Lower lobe of right lung (tissue), 2 donors: ENCODE measurements around the gene INSIG1. TPM values are rescaled to one million over a fixed set of nuclear protein-coding genes. Genes with fewer than 3 reads are reported as not detected.
A peak's percentile ranks its signal among the peaks of the same experiment; 100 is the strongest.

ENCODE experiments used
- ATAC-seq, 2 donors: fragments of 200-7000 bp; cut with Tn5 transposase; one replicate each; pipeline ENCODE4 v1.9.1; 2020 to 2022; ENCODE audit warnings: mild to moderate bottlenecking in 2 of 2, moderate library complexity in 2 of 2
- DNase-seq: peaks from one replicate; pipeline ENCODE4 v3.0.0-alpha.2; 2020
- H3K27ac ChIP-seq: fragments of 200-600 bp; one replicate; pipeline ENCODE4 v1.8.0; 2022
- H3K27me3 ChIP-seq: fragments of 200-600 bp; one replicate; pipeline ENCODE4 v1.8.0; 2022; ENCODE audit warnings: low read depth
- H3K36me3 ChIP-seq: fragments of 200-600 bp; one replicate; pipeline ENCODE4 v1.8.0; 2022; ENCODE audit warnings: mild to moderate bottlenecking
- H3K4me1 ChIP-seq: fragments of 200-600 bp; one replicate; pipeline ENCODE4 v1.8.0; 2022
- H3K4me3 ChIP-seq: fragments of 200-600 bp; one replicate; pipeline ENCODE4 v1.8.0; 2022; ENCODE audit warnings: mild to moderate bottlenecking
- H3K9me3 ChIP-seq: fragments of 200-600 bp; one replicate; pipeline ENCODE4 v1.8.0; 2022
- intact Hi-C: fragments of 100-400 bp; cut with DNase I; formaldehyde crosslinking; loops from one replicate; pipeline ENCODE4 v1.11.0; 2022
- total RNA-seq: library from RNA; stranded (reverse); fragmentation: NEBNext Ultra II Directional; extraction: Animal tissue kit (Norgen Biotek cat#: 25700); gene quantifications from one replicate; pipeline ENCODE4 v1.2.1, GENCODE V29; 2021
- TF ChIP-seq, protein P1 (sequence below): fragments of 200-600 bp; IDR thresholded peaks from one replicate; pipeline ENCODE4 v1.8.0; 2022; ENCODE audit warnings: antibody characterized with exemption, mild to moderate bottlenecking
- donor health status: DM: no; HTN: yes; CAD: no; lungs with severe emphysema.

The INSIG1 gene
- total RNA-seq, 1 donor from 2014 or later: 70.9 TPM

DNA sequence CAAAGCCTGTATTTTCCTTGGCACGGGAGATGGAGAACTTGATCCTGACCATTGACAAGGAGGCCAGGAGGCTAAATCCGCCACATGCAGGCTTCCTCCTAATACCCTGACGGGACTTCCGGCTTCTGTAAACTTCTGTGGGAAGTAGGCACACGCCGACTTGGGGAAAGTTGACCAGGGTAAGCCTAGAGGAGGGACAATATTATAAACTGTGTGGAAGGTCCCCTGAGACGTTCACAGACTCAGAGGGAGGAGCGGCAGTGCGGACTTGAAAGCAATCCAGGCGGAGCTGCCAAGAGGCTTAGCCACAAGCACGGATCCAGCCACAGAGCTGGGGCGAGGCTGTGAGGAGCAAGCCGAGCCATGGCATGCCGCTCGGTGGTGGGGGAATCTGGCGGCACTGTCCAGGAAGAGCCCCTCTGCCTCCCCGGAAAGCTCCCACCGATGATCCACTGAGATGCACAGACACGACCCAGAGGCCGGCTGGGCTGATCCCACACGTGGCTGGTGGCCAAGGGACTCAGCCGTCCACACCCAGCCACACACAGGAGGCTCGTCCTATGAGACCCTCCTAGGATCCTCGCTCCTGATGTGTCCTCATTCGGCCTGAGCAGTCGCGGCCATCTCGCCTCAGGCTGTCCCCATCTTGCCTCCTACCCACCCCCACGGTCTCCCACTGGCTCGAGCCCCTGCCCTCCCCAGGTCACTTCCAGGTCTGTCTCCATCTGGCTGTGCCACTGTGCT, 40.0 kb upstream of the INSIG1 start:
- intact Hi-C loops: no loop called here
- Histone ChIP-seq H3K4me1 (no peaks in the 10 kb centered on the region), H3K4me3 (no peak overlapping the region), H3K27me3 (peaks cover 18% of the 10 kb centered on the region), H3K36me3 (no peaks in the 10 kb centered on the region), H3K27ac (no peak overlapping the region), H3K9me3 (no peaks in the 10 kb centered on the region)
- no peak for DNase-seq
- TF ChIP-seq, protein P1, sequence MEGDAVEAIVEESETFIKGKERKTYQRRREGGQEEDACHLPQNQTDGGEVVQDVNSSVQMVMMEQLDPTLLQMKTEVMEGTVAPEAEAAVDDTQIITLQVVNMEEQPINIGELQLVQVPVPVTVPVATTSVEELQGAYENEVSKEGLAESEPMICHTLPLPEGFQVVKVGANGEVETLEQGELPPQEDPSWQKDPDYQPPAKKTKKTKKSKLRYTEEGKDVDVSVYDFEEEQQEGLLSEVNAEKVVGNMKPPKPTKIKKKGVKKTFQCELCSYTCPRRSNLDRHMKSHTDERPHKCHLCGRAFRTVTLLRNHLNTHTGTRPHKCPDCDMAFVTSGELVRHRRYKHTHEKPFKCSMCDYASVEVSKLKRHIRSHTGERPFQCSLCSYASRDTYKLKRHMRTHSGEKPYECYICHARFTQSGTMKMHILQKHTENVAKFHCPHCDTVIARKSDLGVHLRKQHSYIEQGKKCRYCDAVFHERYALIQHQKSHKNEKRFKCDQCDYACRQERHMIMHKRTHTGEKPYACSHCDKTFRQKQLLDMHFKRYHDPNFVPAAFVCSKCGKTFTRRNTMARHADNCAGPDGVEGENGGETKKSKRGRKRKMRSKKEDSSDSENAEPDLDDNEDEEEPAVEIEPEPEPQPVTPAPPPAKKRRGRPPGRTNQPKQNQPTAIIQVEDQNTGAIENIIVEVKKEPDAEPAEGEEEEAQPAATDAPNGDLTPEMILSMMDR: no peak
- peak; percentile 13 to 50 for ATAC-seq

- Histone ChIP-seq H3K27ac (no peak overlapping the region), H3K27me3 (peaks cover 18% of the 10 kb centered on the region), H3K9me3 (no peaks in the 10 kb centered on the region), H3K4me1 (no peaks in the 10 kb centered on the region), H3K4me3 (no peak overlapping the region), H3K36me3 (no peaks in the 10 kb centered on the region)
- intact Hi-C loops: no loop called here
- ATAC-seq: no peak
- DNase-seq: no peak
- TF ChIP-seq, protein P1: no peak
These were observed 39.5 kb upstream of the INSIG1 start for GRCh38 chr7:155258226-155258560.

DNA sequence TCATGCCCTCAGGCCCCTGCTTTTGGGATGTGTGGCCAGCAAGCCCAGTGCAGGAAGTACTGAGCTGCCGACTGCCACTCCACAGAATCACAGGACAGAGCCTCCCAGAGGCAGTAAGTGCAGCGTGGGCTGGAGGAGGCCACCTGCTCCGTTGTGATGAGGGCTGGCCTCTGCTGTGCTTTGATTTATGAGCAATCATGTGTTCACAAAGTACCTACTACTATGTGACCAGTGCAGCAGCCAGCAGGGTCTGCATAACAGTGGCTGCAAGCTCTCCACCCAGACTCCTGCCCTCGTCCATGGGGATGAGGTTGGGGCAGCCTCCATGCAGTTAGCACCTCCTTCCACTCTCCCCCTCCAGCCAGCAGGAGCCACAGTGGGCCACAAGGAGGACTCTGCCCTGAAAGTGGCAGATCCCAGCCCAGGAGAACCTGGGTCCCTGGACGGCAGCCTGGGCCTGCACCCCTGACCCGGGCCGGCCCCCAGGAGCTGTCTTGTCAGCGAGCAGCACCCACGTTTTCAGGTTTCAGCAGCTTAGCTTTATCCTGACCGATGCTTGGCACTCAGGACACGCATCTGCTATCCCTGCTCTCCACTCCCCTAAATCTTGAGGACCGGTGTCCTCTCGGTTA, 37.7 kb upstream of the INSIG1 start:
- Histone ChIP-seq H3K4me1 (no peaks in the 10 kb centered on the region), H3K27me3 (peaks cover 16% of the 10 kb centered on the region), H3K4me3 (no peak overlapping the region), H3K27ac (no peak overlapping the region), H3K36me3 (no peaks in the 10 kb centered on the region), H3K9me3 (no peaks in the 10 kb centered on the region)
- ATAC-seq (no peak), DNase-seq (no peak)
- TF ChIP-seq, protein P1: no peak
- intact Hi-C loops: no loop called here

GRCh38 chr7:155260498-155260872, 37.2 kb upstream of the INSIG1 start:
- TF ChIP-seq, protein P1: no peak
- Histone ChIP-seq H3K36me3 (no peaks in the 10 kb centered on the region), H3K9me3 (no peaks in the 10 kb centered on the region), H3K27ac (no peak overlapping the region), H3K4me3 (no peak overlapping the region), H3K4me1 (no peaks in the 10 kb centered on the region), H3K27me3 (peaks cover 18% of the 10 kb centered on the region)
- intact Hi-C loops: no loop called here
- DNase-seq: no peak
- ATAC-seq: no peak

- TF ChIP-seq, protein P1: no peak
- no peaks in the 10 kb centered on the region for H3K4me1 ChIP-seq
- no peak overlapping the region for H3K4me3 ChIP-seq
- no peaks in the 10 kb centered on the region for H3K36me3 ChIP-seq
- ATAC-seq (no peak), DNase-seq (no peak)
- H3K9me3 ChIP-seq: no peaks in the 10 kb centered on the region
- no peak overlapping the region for H3K27ac ChIP-seq
- H3K27me3 ChIP-seq: peaks cover 23% of the 10 kb centered on the region
- intact Hi-C loops: no loop called here
These were observed 36.4 kb upstream of the INSIG1 start for GRCh38 chr7:155261031-155261985.
